HepG2 (cell line): ENCODE data around the gene UBE2Q2. TPM values are rescaled to one million over a fixed set of nuclear protein-coding genes. Genes with fewer than 3 reads are reported as not detected.

Source experiments
- ATAC-seq: fragments of 200-7000 bp; cut with Tn5 transposase; 3 replicates; pipeline ENCODE4 v1.9.1; 2020; ENCODE audit warnings: mild to moderate bottlenecking, moderate library complexity
- BruUV-seq: library from RNA; stranded (reverse); fragments of 400-500 nt; replicated peaks from 2 replicates; lab custom pipeline; 2021; lab: Mats Ljungman, UMichigan
- CTCF ChIA-PET: fragments of 300-600 bp; formaldehyde crosslinking; extraction: SDS; loops from one replicate; lab custom pipeline; 2021; ENCODE audit warnings: low total read pairs, inconsistent platforms, low intra/inter-chr PET ratio; lab: Yijun Ruan, JAX
- POLR2A ChIA-PET: fragments of 350-600 bp; sonication (Branson Sonifier 250); formaldehyde crosslinking; loops from one replicate; lab custom pipeline; 2020; ENCODE audit warnings: antibody characterized with exemption, inconsistent platforms; lab: Yijun Ruan, JAX
- DNase-seq: peaks from one replicate; pipeline ENCODE4 v3.0.0-alpha.2; 2015; ENCODE audit warnings: low spot score
- FAIRE-seq: peaks from 3 replicates; lab custom pipeline; 2011; peaks lifted over from hg19 to GRCh38; lab: Jason Lieb, UNC
- H2AFZ ChIP-seq: one replicate; pipeline ENCODE4 v1.6.1; 2011; ENCODE audit warnings: low read length, inconsistent platforms
- H3K27ac ChIP-seq: fragments of 300-600 bp; 3 replicates; pipeline ENCODE4 v1.8.0; 2011; ENCODE audit warnings: mixed run types, mild to moderate bottlenecking, mixed read lengths, low read length, inconsistent platforms; ENCODE audit not compliant: insufficient read depth; ENCODE audit errors: extremely low read length
- H3K27me3 ChIP-seq, 2 experiments: fragments of 200-600 bp in 1 of 2; 2 replicates in 1 of 2; 3 replicates in 1 of 2; pipeline versions ENCODE4 v1.6.0 to v1.8.0; 2011; ENCODE audit warnings: low read length in 2 of 2, mild to moderate bottlenecking in 2 of 2, moderate library complexity in 2 of 2, inconsistent platforms in 1 of 2; ENCODE audit not compliant: insufficient read depth in 2 of 2, control insufficient read depth in 1 of 2
- H3K36me3 ChIP-seq, 2 experiments: fragments of 200-600 bp in 1 of 2; replicated peaks in 1 of 2; 2 replicates in 1 of 2; 3 replicates in 1 of 2; pipeline versions ENCODE4 v1.5.1 to v1.8.0; 2011; ENCODE audit warnings: low read length in 2 of 2, inconsistent platforms in 1 of 2; ENCODE audit not compliant: insufficient read depth in 2 of 2, control insufficient read depth in 1 of 2
- H3K4me1 ChIP-seq: 2 replicates; pipeline ENCODE4 v1.5.1; 2012; ENCODE audit warnings: low read length, inconsistent platforms; ENCODE audit not compliant: insufficient read depth
- H3K4me2 ChIP-seq: 2 replicates; pipeline ENCODE4 v1.6.0; 2011; ENCODE audit warnings: low read depth, low read length, inconsistent platforms
- H3K4me3 ChIP-seq, 3 experiments: fragments of 200-600 bp in 1 of 3; sonication (generic), shearing (Covaris generic) in 1 of 3; replicated peaks in 1 of 3; 2 replicates each; pipeline ENCODE4 v1.5.1; 2011 to 2016; ENCODE audit warnings: low read length in 3 of 3, inconsistent platforms in 2 of 3, low read depth in 2 of 3, mild to moderate bottlenecking in 2 of 3, control low read depth in 1 of 3, mixed read lengths in 1 of 3; ENCODE audit not compliant: insufficient read depth in 1 of 3
- H3K79me2 ChIP-seq: one replicate; pipeline ENCODE4 v1.6.1; 2011; ENCODE audit warnings: low read length, inconsistent platforms; ENCODE audit not compliant: insufficient read depth
- H3K9ac ChIP-seq: 2 replicates; pipeline ENCODE4 v1.6.0; 2011; ENCODE audit warnings: mild to moderate bottlenecking, low read depth, low read length, inconsistent platforms; ENCODE audit not compliant: insufficient read depth
- H3K9me3 ChIP-seq: 2 replicates; pipeline ENCODE4 v1.5.1; 2012; ENCODE audit warnings: mild to moderate bottlenecking, low read length
- H4K20me1 ChIP-seq: 2 replicates; pipeline ENCODE4 v1.6.0; 2011; ENCODE audit warnings: inconsistent platforms, mild to moderate bottlenecking, low read length, moderate library complexity; ENCODE audit not compliant: insufficient read depth
- ARHGAP35 ChIP-seq: sonication (generic); formaldehyde crosslinking; IDR thresholded peaks from 2 replicates; pipeline ENCODE4 v1.9.0; 2022; ENCODE audit warnings: mild to moderate bottlenecking, inconsistent platforms, moderate library complexity, missing genetic modification reagents, borderline replicate concordance
- ARID2 ChIP-seq: sonication (generic); formaldehyde crosslinking; IDR thresholded peaks from 2 replicates; pipeline ENCODE4 v1.8.1; 2022; ENCODE audit warnings: mild to moderate bottlenecking, missing genetic modification reagents, borderline replicate concordance
- BORCS8-MEF2B ChIP-seq: sonication (generic); formaldehyde crosslinking; IDR thresholded peaks from 2 replicates; pipeline ENCODE4 v1.8.0; 2022; ENCODE audit warnings: mild to moderate bottlenecking, missing genetic modification reagents
- BRCA1 ChIP-seq: sonication (generic); formaldehyde crosslinking; IDR thresholded peaks from 2 replicates; pipeline ENCODE4 v1.4.0; 2020; ENCODE audit warnings: missing genetic modification reagents
- HNRNPK ChIP-seq: fragments of 200-400 bp; formaldehyde crosslinking; IDR thresholded peaks from 2 replicates; pipeline ENCODE4 v1.6.1; 2018; ENCODE audit warnings: low read length, low read depth, moderate library complexity, mild to moderate bottlenecking; ENCODE audit not compliant: poor library complexity, severe bottlenecking
- HNRNPUL1 ChIP-seq: fragments of 200-400 bp; formaldehyde crosslinking; IDR thresholded peaks from 2 replicates; pipeline ENCODE4 v1.6.1; 2017; ENCODE audit warnings: low read depth, mild to moderate bottlenecking, low read length, moderate library complexity
- SAFB2 ChIP-seq: sonication (generic); formaldehyde crosslinking; IDR thresholded peaks from 2 replicates; pipeline ENCODE4 v1.5.1; 2020; ENCODE audit warnings: missing genetic modification reagents, low read depth, mild to moderate bottlenecking, borderline replicate concordance
- SNAPC2 ChIP-seq: sonication (generic); formaldehyde crosslinking; IDR thresholded peaks from 2 replicates; pipeline ENCODE4 v1.8.1; 2022; ENCODE audit warnings: mild to moderate bottlenecking, missing genetic modification reagents
- ZNF512B ChIP-seq: sonication (generic); formaldehyde crosslinking; IDR thresholded peaks from 2 replicates; pipeline ENCODE4 v1.5.1; 2020; ENCODE audit warnings: missing genetic modification reagents, mild to moderate bottlenecking, borderline replicate concordance
- ZNF646 ChIP-seq: sonication (generic); formaldehyde crosslinking; IDR thresholded peaks from 2 replicates; pipeline ENCODE4 v1.9.0; 2021; ENCODE audit warnings: mild to moderate bottlenecking, missing genetic modification reagents
- ZNF770 ChIP-seq: sonication (generic); formaldehyde crosslinking; IDR thresholded peaks from 2 replicates; pipeline ENCODE4 v1.5.0; 2020; ENCODE audit warnings: mild to moderate bottlenecking, missing genetic modification reagents
- WGBS: methylation state at CpG from one replicate; pipeline ENCODE4 v1.1.6; 2017; ENCODE audit warnings: low lambda C conversion rate; 5-methylcytosine and 5-hydroxymethylcytosine counted together
- in situ Hi-C: cut with HindIII; loops from 2 replicates; pipeline ENCODE4 v1.10.0; 2017; ENCODE audit warnings: low pct_unique_long_range_greater_than_20kb; ENCODE audit not compliant: extremely low pct_ligation_motif_present
- intact Hi-C: fragments of 100-400 bp; cut with micrococcal nuclease; formaldehyde crosslinking; loops from one replicate; pipeline ENCODE4 v1.10.0; 2022; ENCODE audit not compliant: unreplicated experiment
- polyA plus RNA-seq, 8 experiments: library from polyadenylated mRNA; depleted of rRNA in 3 of 8; stranded (reverse) in 7 of 8; unstranded in 1 of 8; fragments of >200 nt; fragmentation: Illumina TruSeq in 4 of 8; extraction: Trizol in 4 of 8; gene quantifications; 2 replicates each; pipeline versions ENCODE4 v1.2.1 to v1.2.3, GENCODE V29; 2011 to 2016; ENCODE audit warnings: low read depth in 4 of 8, missing spikeins in 1 of 8, mixed read lengths in 1 of 8; ENCODE audit not compliant: insufficient read depth in 1 of 8
- total RNA-seq, 5 experiments: library from RNA; depleted of rRNA; stranded (reverse); fragments of >200 nt; fragmentation: Illumina TruSeq; extraction: Trizol; gene quantifications; 2 replicates each; pipeline ENCODE4 v1.2.3, GENCODE V29; 2016; ENCODE audit warnings: low read depth in 1 of 5

The UBE2Q2 gene
- total and polyA plus RNA-seq, 2 of the 13 experiments (the other 11 are each of a cell fraction or from before 2014, with no cell fraction given), result 10.6 to 20.4 TPM

GRCh38 chr15:75929799-75930565 is 86.7 kb downstream of the UBE2Q2 start:
- Histone ChIP-seq H3K27me3 (no peaks in the 10 kb centered on the region), H3K27ac (no peak overlapping the region), H3K4me2 (no peak overlapping the region), H3K4me1 (no peaks in the 10 kb centered on the region), H3K36me3 (peaks cover 21 to 79% of the 10 kb centered on the region in 2 experiments), H3K9ac (no peak overlapping the region), H3K4me3 (no peak overlapping the region), H3K79me2 (peaks cover 18% of the 10 kb centered on the region), H2AFZ (no peak overlapping the region), H4K20me1 (no peaks in the 10 kb centered on the region), H3K9me3 (no peaks in the 10 kb centered on the region)
- ATAC-seq (no peak), FAIRE-seq (no peak), DNase-seq (no peak)
- 92% methylated on average over 5 of the region's 5 CpGs for WGBS
- BruUV-seq, result no TSS peak
- POLR2A ChIA-PET, result no interaction called here
- CTCF ChIA-PET, result no interaction called here
- in situ Hi-C loops, result loop anchor here (10.0 kb wide), 2 partner anchors 115 to 205 kb away; a partner anchor contains a TSS
- intact Hi-C loops, result loop anchor here (10.0 kb wide), 1 partner anchor 205 kb away; a partner anchor contains a TSS
- TF ChIP-seq BORCS8-MEF2B (CRISPR knock-in tag) (no peak), ZNF512B (CRISPR knock-in tag) (no peak), ZNF770 (CRISPR knock-in tag) (no peak), ZNF646 (CRISPR knock-in tag) (no peak), ARID2 (CRISPR knock-in tag) (no peak), SAFB2 (CRISPR knock-in tag) (no peak), HNRNPK (no peak), BRCA1 (CRISPR knock-in tag) (no peak), SNAPC2 (CRISPR knock-in tag) (no peak), ARHGAP35 (no peak), HNRNPUL1 (no peak)
